Stimulated activated CD4-positive, alpha-beta T cell treated with anti-CD3 and anti-CD28 coated beads, TNF-alpha, amount 100 ng/mL, for 1 hour (primary cell): Measurements from ENCODE around the gene CRLF1.
"Not testable (repeated sequence)": the region's sequence is repeated elsewhere in the genome, so short reads cannot be mapped to it uniquely, and the experiment has no call there.

ENCODE experiments used
- DNase-seq, 3 donors: peaks; one replicate each; pipeline ENCODE4 v3.0.0-alpha.2; 2020; ENCODE audit warnings: low read depth in 3 of 3, low spot score in 1 of 3

CRLF1 gene

GRCh38 chr19:18593367-18594095 is 13.1 kb downstream of the CRLF1 start:
- no peak for DNase-seq

GRCh38 chr19:18592732-18593131 is 13.9 kb downstream of the CRLF1 start:
- DNase-seq: not testable (repeated sequence)

- DNase-seq: no peak
These were observed 14.7 kb downstream of the CRLF1 start for GRCh38 chr19:18591735-18592385.

DNA sequence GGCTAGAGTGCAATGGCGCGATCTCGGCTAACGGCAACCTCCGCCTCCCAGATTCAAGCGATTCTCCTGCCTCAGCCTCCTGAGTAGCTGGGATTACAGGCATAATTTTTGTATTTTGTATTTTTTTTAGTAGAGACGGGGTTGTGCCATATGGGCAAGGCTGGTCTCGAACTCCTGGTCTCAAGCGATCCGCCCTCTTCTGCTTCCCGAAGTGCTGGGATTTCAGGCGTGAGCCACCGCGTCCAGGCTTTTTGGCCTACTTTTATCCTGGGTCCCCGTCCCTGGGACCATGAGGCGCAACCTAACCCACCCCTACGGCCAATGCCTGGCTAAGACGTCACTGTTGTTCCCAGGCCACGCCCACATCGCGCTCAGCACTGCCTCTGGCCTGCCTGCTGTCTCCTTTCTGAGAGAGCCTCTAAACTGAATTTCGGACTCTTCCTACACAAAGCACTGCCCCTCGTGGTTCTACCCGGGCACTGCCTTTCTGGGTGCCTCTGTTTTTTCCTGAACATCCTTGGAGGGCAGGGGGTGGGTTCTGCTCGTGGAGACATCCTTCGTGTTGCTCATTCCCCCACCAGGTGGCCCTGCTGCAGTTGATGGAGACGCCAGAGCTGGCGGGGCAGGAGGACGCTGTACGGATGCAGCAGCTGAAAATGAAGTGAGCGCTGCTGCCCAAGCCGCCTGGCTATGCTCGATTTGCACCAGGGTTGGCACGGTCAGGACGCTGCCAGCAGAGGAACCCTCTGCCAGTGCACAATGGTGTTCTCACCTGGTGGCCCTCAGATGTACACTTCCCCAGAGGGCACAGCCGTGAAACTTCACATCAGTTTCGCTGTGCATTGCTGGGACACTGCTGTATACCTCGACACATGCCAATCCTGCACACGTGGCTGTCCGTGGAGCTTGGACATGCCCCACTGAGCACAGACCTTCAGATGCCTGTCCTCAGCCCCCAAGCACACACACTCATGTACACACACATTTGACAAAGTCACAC is 16.0 kb downstream of the CRLF1 start:
- no peak for DNase-seq

GRCh38 chr19:18589380-18590272 is 17.0 kb downstream of the CRLF1 start:
- DNase-seq: peak; percentile 24 to 45 (median 37)

- DNase-seq: peak; percentile 64 to 84 (median 76)
These were observed 17.8 kb downstream of the CRLF1 start, which contains the start of gene REX1BD for GRCh38 chr19:18588611-18589379. Gene REX1BD, plus strand, starts transcription at chr19:18588798. Its CDS starts 4 bp downstream, at chr19:18588802.

DNA sequence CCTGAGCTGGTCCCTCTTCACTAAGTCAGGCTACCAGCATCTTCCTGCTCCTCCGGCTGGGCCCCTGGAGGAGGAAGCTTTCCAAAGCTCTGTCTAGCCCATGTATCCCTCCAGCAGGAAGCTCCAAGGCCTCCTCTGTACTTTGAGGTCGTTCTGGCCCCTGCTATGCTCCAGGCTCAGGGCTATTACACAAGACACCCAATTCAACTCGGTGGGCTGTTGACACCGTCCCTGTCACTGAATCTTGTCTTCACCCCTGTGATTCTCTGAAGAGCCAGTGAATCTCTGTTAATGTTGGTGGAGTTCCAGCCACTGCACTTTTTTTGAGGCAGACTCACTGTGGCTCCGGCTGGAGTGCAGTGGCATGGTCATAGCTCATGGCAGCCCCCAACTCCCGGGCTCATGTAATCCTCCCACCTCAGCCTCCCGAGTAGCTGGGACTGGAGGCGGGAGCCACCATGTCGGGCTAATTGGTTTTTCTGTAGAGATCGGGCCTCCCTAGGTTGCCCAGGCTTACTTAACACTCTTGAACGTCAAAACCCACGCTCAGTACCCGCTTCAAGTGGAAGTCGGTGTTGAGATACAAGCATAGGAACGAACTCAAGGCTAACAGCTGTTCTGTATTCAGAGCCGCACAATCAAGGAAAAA is 18.5 kb downstream of the CRLF1 start:
- DNase-seq: no peak

GRCh38 chr19:18587561-18587960 is 19.0 kb downstream of the CRLF1 start:
- DNase-seq: no peak

DNA sequence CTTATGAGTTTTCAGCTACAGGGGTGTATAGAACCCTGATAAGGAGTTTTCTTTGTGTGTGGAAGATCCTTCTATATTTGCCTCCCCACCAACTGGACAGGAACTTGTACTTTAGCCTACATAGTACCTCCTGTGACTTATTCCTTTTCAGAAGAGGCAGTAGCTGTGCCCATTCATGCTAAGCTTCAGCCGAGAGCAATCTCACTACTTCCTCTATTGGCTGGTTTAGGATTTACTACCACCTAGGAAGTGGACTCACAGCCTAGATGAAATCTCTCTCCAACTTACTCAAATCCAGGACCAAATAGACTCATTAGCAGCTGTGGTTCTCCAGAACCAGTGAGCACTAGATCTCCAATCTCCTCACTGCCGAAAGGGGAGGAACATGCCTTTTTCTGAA is 20.3 kb downstream of the CRLF1 start:
- DNase-seq: no peak

GRCh38 chr19:18580311-18580710 is 26.3 kb downstream of the CRLF1 start:
- no peak for DNase-seq

DNA sequence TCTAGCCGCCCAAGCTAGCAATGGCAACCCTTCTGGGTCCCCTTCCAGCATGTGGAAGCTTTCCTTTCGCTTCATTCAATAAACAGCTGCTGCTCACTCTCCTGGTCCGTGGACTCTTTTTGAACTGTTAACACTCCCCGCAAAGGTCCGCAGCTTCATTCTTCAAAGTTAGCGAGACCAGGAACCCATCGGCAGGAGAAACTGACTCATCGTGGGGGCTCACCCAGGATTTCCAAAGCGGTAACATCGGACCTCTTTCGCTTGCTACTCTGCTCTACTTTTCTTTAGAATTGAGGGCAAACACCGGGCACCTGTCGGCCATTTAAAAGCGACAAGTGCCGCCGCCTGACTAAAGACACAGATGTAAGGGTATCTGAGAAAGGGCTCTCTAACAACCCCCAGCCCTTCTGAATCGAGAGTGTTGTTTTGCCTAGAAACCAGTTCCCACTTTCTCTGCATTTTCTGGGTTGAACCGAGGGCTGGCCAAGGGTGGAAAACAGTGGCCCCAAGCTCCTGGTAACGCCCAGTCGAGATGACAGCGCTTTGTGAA is 29.2 kb downstream of the CRLF1 start:
- DNase-seq: no peak

- DNase-seq: no peak
These were observed 30.2 kb downstream of the CRLF1 start for GRCh38 chr19:18576383-18576782.

GRCh38 chr19:18574691-18575291 is 31.8 kb downstream of the CRLF1 start:
- DNase-seq: no peak

- DNase-seq: peak; percentile 94 to 99 (median 97)
These were observed 34.8 kb downstream of the CRLF1 start, which contains the start of gene UBA52 for GRCh38 chr19:18571564-18572344. Gene UBA52, plus strand, starts transcription at chr19:18571857. Its CDS starts 1,444 bp downstream, at chr19:18573301.

DNA sequence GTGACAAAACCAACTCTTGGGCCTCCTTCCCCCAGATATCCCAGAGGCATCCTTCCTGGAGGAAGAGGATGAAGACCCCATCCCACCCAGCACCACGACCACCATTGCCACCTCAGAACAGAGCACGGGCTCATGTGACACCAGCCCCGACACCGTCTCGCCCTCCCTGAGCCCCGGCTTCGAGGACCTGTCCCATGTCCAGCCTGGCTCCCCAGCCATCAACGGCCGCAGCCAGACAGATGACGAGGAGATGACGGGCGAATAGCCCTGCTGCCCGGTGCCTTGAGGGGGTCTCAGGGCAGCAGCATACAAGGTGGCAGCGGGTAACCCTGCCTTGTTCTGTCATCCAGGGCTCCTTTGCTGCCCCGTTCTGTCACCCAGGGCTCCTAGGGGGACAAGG is 38.2 kb downstream of the CRLF1 start:
- DNase-seq: no peak

- DNase-seq: no peak
These were observed 39.6 kb downstream of the CRLF1 start for GRCh38 chr19:18566953-18567352.

DNA sequence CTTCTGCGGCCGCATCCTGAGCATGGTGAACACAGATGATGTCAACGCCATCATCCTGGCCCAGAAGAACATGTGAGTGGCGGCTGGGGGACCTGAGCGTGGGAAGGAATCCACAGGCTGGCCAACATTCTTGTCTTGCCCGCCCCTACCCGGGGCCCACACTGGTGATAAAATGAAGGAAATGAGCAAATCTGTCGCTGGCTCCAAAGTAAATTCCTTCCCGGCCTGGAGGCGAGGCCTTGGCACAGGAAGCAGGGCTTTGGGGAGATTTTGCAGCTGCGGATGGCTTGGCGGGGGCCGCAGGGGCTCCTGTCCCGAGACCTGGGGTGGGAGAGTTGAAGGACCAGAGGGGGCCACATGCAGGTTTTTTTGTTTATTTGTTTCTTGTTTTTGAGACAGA is 44.5 kb downstream of the CRLF1 start:
- DNase-seq: no peak

GRCh38 chr19:18559685-18560084 is 46.9 kb downstream of the CRLF1 start:
- DNase-seq: no peak
